Fibroblast of the conjunctiva (primary cell): Measurements from ENCODE around the gene PCDHA7.
"Not testable (repeated sequence)": the region's sequence is repeated elsewhere in the genome, so short reads cannot be mapped to it uniquely, and the experiment has no call there.

Experiments
- DNase-seq: peaks from one replicate; pipeline ENCODE4 v3.0.0-alpha.2; 2010; ENCODE audit warnings: low read depth

Gene PCDHA7

GRCh38 chr5:140822281-140822629, 11.8 kb upstream of the PCDHA7 start:
- no peak for DNase-seq

- DNase-seq = not testable (repeated sequence)
These were observed 11.1 kb upstream of the PCDHA7 start for GRCh38 chr5:140822969-140823368.

- no peak for DNase-seq
These were observed 10.6 kb upstream of the PCDHA7 start for GRCh38 chr5:140823475-140823874.

GRCh38 chr5:140827704-140828361, 6.2 kb upstream of the PCDHA7 start, which contains the start of gene PCDHA6:
Gene PCDHA6 (plus strand): TSS chr5:140827960. CDS start chr5:140828092, 132 bp downstream.
- DNase-seq = no peak

GRCh38 chr5:140828362-140828737, 5.7 kb upstream of the PCDHA7 start:
- no peak for DNase-seq

GRCh38 chr5:140829511-140830501, 4.3 kb upstream of the PCDHA7 start:
- not testable (repeated sequence) for DNase-seq

GRCh38 chr5:140834439-140835008, 455 bp downstream of the PCDHA7 start:
- not testable (repeated sequence) for DNase-seq

- no peak for DNase-seq
These were observed 1.8 kb downstream of the PCDHA7 start for GRCh38 chr5:140835622-140836510.

GRCh38 chr5:140840978-140841962, 7.2 kb downstream of the PCDHA7 start, which contains the start of gene PCDHA8:
Gene PCDHA8 (plus strand): TSS chr5:140841187. CDS start chr5:140841322, 135 bp downstream.
- no peak for DNase-seq

GRCh38 chr5:140842798-140843733, 9.0 kb downstream of the PCDHA7 start:
- no peak for DNase-seq

- not testable (repeated sequence) for DNase-seq
These were observed 14.4 kb downstream of the PCDHA7 start, which contains the start of gene PCDHA9 for GRCh38 chr5:140848139-140849102. Gene PCDHA9 (plus strand): TSS chr5:140848382. CDS start chr5:140848496, 114 bp downstream.

- DNase-seq = not testable (repeated sequence)
These were observed 16.0 kb downstream of the PCDHA7 start for GRCh38 chr5:140849831-140850634.

- no peak for DNase-seq
These were observed 22.0 kb downstream of the PCDHA7 start, which contains the start of gene PCDHA10 for GRCh38 chr5:140855772-140856674. Gene PCDHA10 (plus strand): TSS chr5:140855897. CDS start chr5:140856049, 152 bp downstream.

- no peak for DNase-seq
These were observed 23.3 kb downstream of the PCDHA7 start for GRCh38 chr5:140857177-140857986.

- DNase-seq = no peak
These were observed 23.8 kb downstream of the PCDHA7 start for GRCh38 chr5:140857987-140858240.
